H9 (cell line): ENCODE results near the gene KCNIP4. TPM values are rescaled to one million over a fixed set of nuclear protein-coding genes. Genes with fewer than 3 reads are reported as not detected.

Experiments
- DNase-seq: peaks from one replicate; pipeline ENCODE4 v3.0.0-alpha.2; 2017
- H2AFZ ChIP-seq: one replicate; pipeline ENCODE4 v1.6.1; 2013; ENCODE audit warnings: mild to moderate bottlenecking, low read length, control low read depth, moderate library complexity
- H2AK5ac ChIP-seq: 2 replicates; pipeline ENCODE4 v1.6.1; 2013; ENCODE audit warnings: low read length, control low read depth, mixed read lengths; ENCODE audit not compliant: insufficient read length
- H2BK120ac ChIP-seq: one replicate; pipeline ENCODE4 v1.6.1; 2013; ENCODE audit warnings: low read depth, mild to moderate bottlenecking, low read length, control low read depth, inconsistent platforms; ENCODE audit not compliant: poor library complexity, severe bottlenecking
- H2BK12ac ChIP-seq: 2 replicates; pipeline ENCODE4 v1.6.1; 2013; ENCODE audit warnings: low read length, control low read depth, mixed read lengths, low read depth; ENCODE audit not compliant: insufficient read length
- H2BK15ac ChIP-seq: 2 replicates; pipeline ENCODE4 v1.6.1; 2013; ENCODE audit warnings: low read depth, low read length, control low read depth
- H2BK20ac ChIP-seq: one replicate; pipeline ENCODE4 v1.6.1; 2013; ENCODE audit warnings: low read depth, mild to moderate bottlenecking, low read length, control low read depth, inconsistent platforms; ENCODE audit not compliant: poor library complexity, severe bottlenecking
- H2BK5ac ChIP-seq: 2 replicates; pipeline ENCODE4 v1.6.1; 2013; ENCODE audit warnings: low read length, control low read depth, mixed read lengths; ENCODE audit not compliant: insufficient read length
- H3K14ac ChIP-seq: 2 replicates; pipeline ENCODE4 v1.6.1; 2013; ENCODE audit warnings: low read length, control low read depth; ENCODE audit not compliant: insufficient read depth
- H3K18ac ChIP-seq: 2 replicates; pipeline ENCODE4 v1.6.1; 2013; ENCODE audit warnings: low read depth, mild to moderate bottlenecking, mixed read lengths, low read length, control low read depth; ENCODE audit not compliant: insufficient read length
- H3K23ac ChIP-seq: 2 replicates; pipeline ENCODE4 v1.6.1; 2013; ENCODE audit warnings: low read length, control low read depth, mixed read lengths, low read depth; ENCODE audit not compliant: insufficient read length
- H3K23me2 ChIP-seq: 2 replicates; pipeline ENCODE4 v1.6.1; 2013; ENCODE audit warnings: low read depth, mild to moderate bottlenecking, mixed read lengths, low read length, control low read depth; ENCODE audit not compliant: insufficient read length, poor library complexity, severe bottlenecking
- H3K27ac ChIP-seq: 2 replicates; pipeline ENCODE4 v1.5.1; 2013; ENCODE audit warnings: low read length, control low read depth, mixed read lengths, low read depth; ENCODE audit not compliant: insufficient read length
- H3K27me3 ChIP-seq: 2 replicates; pipeline ENCODE4 v1.6.1; 2013; ENCODE audit warnings: low read length, control low read depth, inconsistent platforms; ENCODE audit not compliant: insufficient read depth
- H3K4ac ChIP-seq: 2 replicates; pipeline ENCODE4 v1.6.1; 2013; ENCODE audit warnings: low read depth, mild to moderate bottlenecking, control low read depth, inconsistent platforms, low read length, moderate library complexity
- H3K4me1 ChIP-seq: 2 replicates; pipeline ENCODE4 v1.6.1; 2013; ENCODE audit warnings: low read length, control low read depth, inconsistent platforms; ENCODE audit not compliant: insufficient read depth
- H3K4me2 ChIP-seq: 2 replicates; pipeline ENCODE4 v1.6.1; 2013; ENCODE audit warnings: low read length, control low read depth, mixed read lengths; ENCODE audit not compliant: insufficient read length, insufficient read depth
- H3K56ac ChIP-seq: 2 replicates; pipeline ENCODE4 v1.6.1; 2013; ENCODE audit warnings: low read depth, mild to moderate bottlenecking, mixed read lengths, low read length, control low read depth; ENCODE audit not compliant: insufficient read length
- H3K79me1 ChIP-seq: 2 replicates; pipeline ENCODE4 v1.6.1; 2013; ENCODE audit warnings: low read depth, mild to moderate bottlenecking, moderate library complexity, low read length, control low read depth, inconsistent platforms; ENCODE audit not compliant: insufficient read depth, poor library complexity, severe bottlenecking
- H3K79me2 ChIP-seq: 2 replicates; pipeline ENCODE4 v1.6.1; 2013; ENCODE audit warnings: low read length, control low read depth, inconsistent platforms; ENCODE audit not compliant: insufficient read depth
- H3K9ac ChIP-seq: 2 replicates; pipeline ENCODE4 v1.6.1; 2013; ENCODE audit warnings: low read length, control low read depth, mixed read lengths; ENCODE audit not compliant: insufficient read length; ENCODE audit errors: extremely low read depth
- H3K9me3 ChIP-seq: one replicate; pipeline ENCODE4 v1.6.1; 2013; ENCODE audit warnings: low read depth, low read length, inconsistent platforms; ENCODE audit not compliant: control insufficient read depth
- H3T11ph ChIP-seq: one replicate; pipeline ENCODE4 v1.6.1; 2013; ENCODE audit warnings: mild to moderate bottlenecking, low read length, control low read depth, inconsistent platforms
- H4K20me1 ChIP-seq: one replicate; pipeline ENCODE4 v1.6.1; 2013; ENCODE audit not compliant: control insufficient read depth, insufficient read length, insufficient read depth
- H4K5ac ChIP-seq: 2 replicates; pipeline ENCODE4 v1.6.1; 2013; ENCODE audit warnings: low read depth, mild to moderate bottlenecking, mixed read lengths, low read length, control low read depth; ENCODE audit not compliant: insufficient read length
- H4K8ac ChIP-seq: replicated peaks from 2 replicates; pipeline ENCODE4 v1.6.1; 2013; ENCODE audit warnings: low read length, control low read depth, mixed read lengths, low read depth; ENCODE audit not compliant: insufficient read length
- H4K91ac ChIP-seq: 2 replicates; pipeline ENCODE4 v1.6.1; 2013; ENCODE audit warnings: low read depth, mild to moderate bottlenecking, moderate library complexity, mixed read lengths, low read length, control low read depth; ENCODE audit not compliant: insufficient read length
- H3K27ac Mint-ChIP-seq, 3 experiments: 2 replicates in 2 of 3; 3 replicates in 1 of 3; pipeline ENCODE4 v1.8.0; 2020 to 2021; ENCODE audit warnings: mixed read lengths in 3 of 3, mild to moderate bottlenecking in 1 of 3, moderate library complexity in 1 of 3
- H3K27me3 Mint-ChIP-seq: 2 replicates; pipeline ENCODE4 v1.8.0; 2021; ENCODE audit warnings: low read depth, mild to moderate bottlenecking, moderate library complexity, mixed read lengths
- H3K36me3 Mint-ChIP-seq, 3 experiments: 2 replicates in 2 of 3; 3 replicates in 1 of 3; pipeline ENCODE4 v1.8.0; 2020 to 2021; ENCODE audit warnings: low read depth in 3 of 3, mixed read lengths in 3 of 3; ENCODE audit not compliant: insufficient read depth in 1 of 3
- H3K4me1 Mint-ChIP-seq, 2 experiments: 2 replicates each; pipeline ENCODE4 v1.8.0; 2020; ENCODE audit warnings: mixed read lengths in 2 of 2
- H3K4me3 Mint-ChIP-seq, 2 experiments: 2 replicates in 1 of 2; 3 replicates in 1 of 2; pipeline ENCODE4 v1.8.0; 2020 to 2021; ENCODE audit warnings: mild to moderate bottlenecking in 2 of 2, mixed read lengths in 2 of 2, moderate library complexity in 1 of 2
- H3K9me3 Mint-ChIP-seq, 2 experiments: 2 replicates in 1 of 2; 3 replicates in 1 of 2; pipeline ENCODE4 v1.8.0; 2020; ENCODE audit warnings: mild to moderate bottlenecking in 2 of 2, mixed read lengths in 2 of 2, moderate library complexity in 1 of 2
- WGBS: extraction: QIAGEN DNeasy Blood & Tissue Kit; methylation state at CpG from one replicate; pipeline ENCODE4 v1.1.7; 2013; ENCODE audit warnings: missing lambda C conversion rate, low lambda C conversion rate, mixed read lengths; ENCODE audit not compliant: insufficient read length; ENCODE audit errors: extremely low coverage; 5-methylcytosine and 5-hydroxymethylcytosine counted together
- total RNA-seq: library from RNA; stranded (reverse); gene quantifications from 2 replicates; pipeline ENCODE4 v1.2.1, GENCODE V29; 2021
- TF ChIP-seq, protein P1 (sequence below): fragments of 200-600 bp; sonication (generic); conservative IDR thresholded peaks from 3 replicates; pipeline ENCODE4 v1.8.0; 2021; ENCODE audit warnings: antibody characterized with exemption, mild to moderate bottlenecking

Gene KCNIP4
- total RNA-seq, 1 experiment from 2014 or later, result not detected

DNA sequence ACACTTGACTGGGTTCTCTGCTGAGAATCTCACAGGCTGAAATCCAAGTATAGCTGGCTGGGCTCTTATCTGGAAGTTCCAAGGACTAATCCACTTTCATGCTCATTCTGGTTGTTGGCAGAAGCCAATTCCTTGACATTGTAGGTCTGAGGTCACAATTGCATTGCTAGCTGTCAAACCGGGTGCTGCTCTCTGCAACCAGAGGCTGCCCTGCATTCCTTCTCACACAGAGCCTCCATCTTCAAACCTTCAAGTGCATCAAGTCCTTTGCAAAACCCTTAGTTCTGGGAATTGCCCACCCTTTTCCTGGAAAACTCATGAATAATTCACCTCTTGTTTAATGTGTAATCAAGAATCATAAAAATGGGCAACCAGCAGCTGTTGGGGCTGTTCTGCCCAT is 404.2 kb downstream of the KCNIP4 start:
- Histone ChIP-seq H2BK15ac (no peak overlapping the region), H3K18ac (no peak overlapping the region), H2BK5ac (no peak overlapping the region), H4K20me1 (no peaks in the 10 kb centered on the region), H2BK12ac (no peak overlapping the region), H3K79me2 (no peaks in the 10 kb centered on the region), H2AK5ac (no peak overlapping the region), H3K9ac (no peak overlapping the region), H3K56ac (no peak overlapping the region), H3K9me3 (no peaks in the 10 kb centered on the region), H4K91ac (no peak overlapping the region), H3K4me2 (no peak overlapping the region), H2BK120ac (no peak overlapping the region), H4K5ac (no peak overlapping the region), H3K4ac (no peak overlapping the region), H3K4me1 (peaks cover 3% of the 10 kb centered on the region; the same call in 1 of the 2 replicates), H3T11ph (no peak overlapping the region), H3K27me3 (no peaks in the 10 kb centered on the region; the same call in 1 of the 2 replicates), H3K23me2 (no peaks in the 10 kb centered on the region), H2BK20ac (no peak overlapping the region), H3K27ac (no peak overlapping the region), H3K23ac (no peak overlapping the region), H4K8ac (no peak overlapping the region), H2AFZ (no peak overlapping the region), H3K14ac (no peak overlapping the region), H3K79me1 (no peaks in the 10 kb centered on the region)
- Mint-ChIP-seq H3K4me1 (peaks cover 19 to 24% of the 10 kb centered on the region in 2 experiments), H3K36me3 (peaks cover 0 to 5% (median 3%) of the 10 kb centered on the region in 3 experiments; a peak in 4 of 7 replicates), H3K27ac (no peak overlapping the region; a peak in 1 of 7 replicates), H3K27me3 (peaks cover 38% of the 10 kb centered on the region), H3K9me3 (peaks cover 9 to 16% of the 10 kb centered on the region in 2 experiments), H3K4me3 (no peak overlapping the region)
- TF ChIP-seq, protein P1, sequence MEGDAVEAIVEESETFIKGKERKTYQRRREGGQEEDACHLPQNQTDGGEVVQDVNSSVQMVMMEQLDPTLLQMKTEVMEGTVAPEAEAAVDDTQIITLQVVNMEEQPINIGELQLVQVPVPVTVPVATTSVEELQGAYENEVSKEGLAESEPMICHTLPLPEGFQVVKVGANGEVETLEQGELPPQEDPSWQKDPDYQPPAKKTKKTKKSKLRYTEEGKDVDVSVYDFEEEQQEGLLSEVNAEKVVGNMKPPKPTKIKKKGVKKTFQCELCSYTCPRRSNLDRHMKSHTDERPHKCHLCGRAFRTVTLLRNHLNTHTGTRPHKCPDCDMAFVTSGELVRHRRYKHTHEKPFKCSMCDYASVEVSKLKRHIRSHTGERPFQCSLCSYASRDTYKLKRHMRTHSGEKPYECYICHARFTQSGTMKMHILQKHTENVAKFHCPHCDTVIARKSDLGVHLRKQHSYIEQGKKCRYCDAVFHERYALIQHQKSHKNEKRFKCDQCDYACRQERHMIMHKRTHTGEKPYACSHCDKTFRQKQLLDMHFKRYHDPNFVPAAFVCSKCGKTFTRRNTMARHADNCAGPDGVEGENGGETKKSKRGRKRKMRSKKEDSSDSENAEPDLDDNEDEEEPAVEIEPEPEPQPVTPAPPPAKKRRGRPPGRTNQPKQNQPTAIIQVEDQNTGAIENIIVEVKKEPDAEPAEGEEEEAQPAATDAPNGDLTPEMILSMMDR, result no peak
- no peak for DNase-seq
- no CpG with 5 or more reads among the region's 1 CpG for WGBS
